NCI-H526 (cell line): ENCODE results near the gene KSR1.
A peak's percentile ranks its signal among the peaks of the same experiment; 100 is the strongest.

Experiments used
- DNase-seq, 2 experiments: peaks; one replicate each; lab custom pipeline; 2025; lab: John Stamatoyannopoulos, UW

Gene KSR1

DNA sequence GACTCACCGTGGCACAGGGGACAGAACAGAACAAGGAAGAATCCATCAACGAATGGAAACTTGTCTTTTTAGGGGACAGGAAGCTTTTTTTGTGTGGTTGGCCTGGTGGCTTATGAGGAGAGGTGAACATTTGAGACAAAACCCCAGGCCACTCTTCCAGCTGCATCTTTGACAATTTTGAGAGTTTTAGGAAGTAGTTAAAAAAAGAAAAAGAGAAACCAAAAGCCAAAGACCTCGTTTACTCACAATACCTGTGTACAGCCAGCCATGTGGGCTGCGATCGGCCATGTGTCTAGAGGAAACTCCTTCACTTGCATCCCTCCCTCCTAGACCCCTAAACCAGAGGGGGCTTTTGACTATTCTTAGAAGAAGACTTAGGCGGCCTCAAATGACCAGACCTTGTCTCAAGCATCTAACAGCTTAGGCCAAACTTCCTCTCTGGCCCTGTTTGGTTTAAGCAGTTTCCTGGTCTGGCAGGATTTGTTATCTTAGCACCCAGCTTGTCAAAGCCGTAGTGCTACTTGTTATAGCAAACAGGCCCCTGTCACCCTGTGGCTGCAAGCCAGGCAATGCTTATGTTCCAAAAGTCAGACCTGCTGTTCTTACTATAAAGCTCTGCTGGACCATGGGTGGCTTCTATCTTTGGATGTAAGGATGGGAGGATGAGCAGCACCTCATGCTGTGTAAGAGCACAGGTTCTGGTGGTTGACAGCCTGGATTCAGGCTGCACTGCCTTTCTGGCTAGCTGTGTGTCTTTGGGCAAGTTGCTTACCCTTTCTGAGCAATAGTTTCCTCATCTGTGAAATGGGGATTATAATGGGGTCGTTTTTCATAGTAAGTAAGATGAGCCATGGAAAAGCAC is 17.7 kb downstream of the KSR1 start:
- no peak for DNase-seq

- DNase-seq, result peak in 1 of 2 experiments; percentile 54
Measured at GRCh38 chr17:27475070-27475673, 18.9 kb downstream of the KSR1 start.

- DNase-seq, result no peak
Measured at GRCh38 chr17:27475981-27476895, 20.0 kb downstream of the KSR1 start.

DNA sequence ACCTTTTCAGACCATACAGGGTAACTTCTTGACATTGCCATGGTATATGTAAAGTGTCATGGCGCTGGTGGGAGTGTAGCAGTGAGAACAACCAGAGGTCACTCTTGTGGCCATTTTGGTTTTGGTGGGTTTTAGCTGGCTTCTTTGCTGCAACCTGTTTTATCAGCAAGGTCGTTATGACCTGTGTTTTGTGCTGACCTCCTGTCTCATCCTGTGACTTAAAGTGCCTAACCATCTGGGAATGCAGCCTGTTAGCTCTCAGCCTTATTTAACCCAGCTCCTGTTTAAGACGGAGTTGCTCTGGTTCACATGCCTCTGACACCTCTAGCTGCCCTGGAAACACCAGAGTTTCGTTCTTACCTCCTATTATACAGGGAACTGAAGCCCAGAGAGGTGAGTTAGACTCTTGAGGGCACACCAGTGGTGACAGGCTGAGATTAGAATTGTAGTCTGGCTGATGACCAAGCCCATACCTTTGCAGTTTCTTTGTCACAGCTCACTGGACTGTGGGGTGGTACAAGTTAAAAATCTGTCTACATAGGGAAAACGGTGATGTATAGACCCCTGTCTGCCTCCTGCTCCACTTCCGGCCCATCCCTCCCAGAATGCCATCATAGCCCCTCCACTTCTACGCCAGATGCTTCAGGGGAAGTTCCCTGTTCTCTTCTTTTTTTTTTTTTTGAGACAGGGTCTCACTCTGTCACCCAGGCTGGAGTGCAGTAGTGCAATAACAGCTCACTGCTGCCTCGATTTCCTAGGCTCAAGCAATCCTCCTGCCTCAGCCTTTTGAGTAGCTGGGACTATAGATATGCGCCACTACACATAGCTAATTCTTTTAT is 21.0 kb downstream of the KSR1 start:
- no peak for DNase-seq

GRCh38 chr17:27477971-27478684 is 21.9 kb downstream of the KSR1 start:
- no peak for DNase-seq

- DNase-seq, result no peak
Measured at GRCh38 chr17:27478901-27479538, 22.8 kb downstream of the KSR1 start.

DNA sequence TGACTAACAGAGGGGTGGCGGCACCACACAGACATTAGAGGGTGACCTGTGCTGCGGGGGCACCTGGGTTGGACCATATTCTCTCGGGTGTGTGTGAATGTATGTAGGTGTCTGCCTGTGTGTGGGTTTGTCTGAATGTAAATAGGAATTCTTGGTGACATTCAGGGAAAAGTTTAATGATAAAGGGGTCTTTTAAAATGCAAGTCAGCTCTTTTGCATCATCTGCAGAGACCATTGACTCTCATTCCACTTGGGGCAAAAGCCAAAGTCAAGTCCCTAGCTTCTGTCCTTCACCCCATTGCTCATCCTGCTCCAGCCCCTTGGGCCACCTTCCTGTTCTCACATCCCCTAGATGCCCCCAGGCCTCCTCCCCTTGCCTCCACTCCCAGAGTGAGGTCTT is 23.6 kb downstream of the KSR1 start:
- no peak for DNase-seq

DNA sequence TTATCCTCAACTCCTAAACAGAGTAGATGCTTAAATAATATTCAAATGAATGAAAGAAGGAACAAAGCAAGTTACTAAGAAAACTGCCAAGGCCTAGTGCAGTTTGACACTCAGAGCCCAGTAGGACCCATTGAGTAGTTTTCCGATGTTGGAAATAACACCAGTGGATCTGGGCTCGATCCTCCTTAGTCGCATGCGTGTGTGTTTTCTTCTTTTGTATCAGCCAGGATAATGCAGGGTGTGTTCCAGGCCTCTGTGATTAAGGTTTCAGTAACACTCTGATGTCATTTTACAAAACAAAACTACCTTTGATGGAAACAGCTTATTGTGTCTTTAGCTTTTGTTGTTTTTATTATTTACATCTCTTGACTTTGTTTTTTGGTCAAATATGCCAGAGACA is 24.5 kb downstream of the KSR1 start:
- no peak for DNase-seq

- no peak for DNase-seq
Measured at GRCh38 chr17:27481327-27481726, 25.1 kb downstream of the KSR1 start.

- no peak for DNase-seq
Measured at GRCh38 chr17:27485125-27485524, 28.9 kb downstream of the KSR1 start.

GRCh38 chr17:27485716-27486495 is 29.7 kb downstream of the KSR1 start:
- no peak for DNase-seq

DNA sequence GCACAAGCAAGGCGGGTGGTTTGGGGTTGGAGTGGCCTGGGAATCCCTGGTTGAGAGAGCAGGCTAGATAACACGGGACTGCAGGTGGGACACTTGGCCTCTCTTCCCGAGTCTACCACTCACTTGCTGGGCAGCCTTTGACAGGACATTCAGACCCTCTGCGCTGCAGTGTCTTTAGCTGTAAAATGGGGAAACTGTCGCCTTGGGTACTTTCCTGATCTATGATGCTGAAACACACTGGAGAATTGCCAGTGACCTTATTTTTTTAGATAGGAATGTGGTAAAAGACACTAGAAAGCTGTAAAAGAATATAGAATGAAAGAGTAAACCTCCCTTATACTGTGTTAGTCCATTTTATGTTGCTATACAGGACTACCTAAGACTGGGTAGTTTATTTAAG is 30.5 kb downstream of the KSR1 start:
- DNase-seq, result no peak

DNA sequence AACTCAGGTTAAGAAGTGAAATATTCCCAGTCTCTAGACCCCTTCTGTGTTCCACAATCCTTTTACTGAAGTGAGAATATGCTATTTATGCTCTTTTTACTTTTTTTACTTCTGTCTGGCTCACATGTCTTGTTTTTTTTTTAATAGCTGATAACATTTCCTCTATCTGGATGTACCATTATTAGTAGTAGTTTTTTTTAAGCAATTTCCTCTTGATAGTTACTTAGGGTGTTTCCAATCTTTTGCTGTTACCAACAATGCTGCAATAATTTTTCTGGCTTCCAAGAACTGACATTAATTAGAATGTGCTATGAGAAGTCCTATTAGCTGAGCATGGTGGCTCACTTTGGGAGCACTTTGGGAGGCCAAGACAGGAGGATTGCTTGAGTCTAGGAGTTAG is 32.0 kb downstream of the KSR1 start:
- DNase-seq, result no peak

GRCh38 chr17:27489045-27489715 is 32.9 kb downstream of the KSR1 start:
- no peak for DNase-seq

DNA sequence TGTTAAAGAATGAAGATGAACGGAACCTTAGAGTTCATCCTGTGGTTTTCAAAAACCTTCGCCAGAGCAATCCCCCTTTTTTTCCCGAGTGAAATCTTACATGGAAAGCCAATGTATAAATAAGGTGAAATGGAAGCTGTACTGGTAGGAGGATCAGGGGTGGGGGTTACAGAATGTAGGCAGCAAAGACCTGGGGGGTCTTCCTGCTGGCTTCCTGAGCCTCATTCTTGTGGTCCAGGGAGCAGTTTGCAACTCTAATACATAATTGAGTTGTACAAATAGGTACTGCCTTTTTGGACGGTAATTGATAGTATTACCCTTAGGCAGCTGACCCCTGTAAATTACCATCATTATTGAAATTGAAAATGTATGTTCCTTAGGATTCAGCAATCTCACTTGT is 34.1 kb downstream of the KSR1 start:
- DNase-seq, result no peak

GRCh38 chr17:27491713-27492190 is 35.5 kb downstream of the KSR1 start:
- peak in 1 of 2 experiments; percentile 47 for DNase-seq

GRCh38 chr17:27492470-27492869 is 36.2 kb downstream of the KSR1 start:
- no peak for DNase-seq

DNA sequence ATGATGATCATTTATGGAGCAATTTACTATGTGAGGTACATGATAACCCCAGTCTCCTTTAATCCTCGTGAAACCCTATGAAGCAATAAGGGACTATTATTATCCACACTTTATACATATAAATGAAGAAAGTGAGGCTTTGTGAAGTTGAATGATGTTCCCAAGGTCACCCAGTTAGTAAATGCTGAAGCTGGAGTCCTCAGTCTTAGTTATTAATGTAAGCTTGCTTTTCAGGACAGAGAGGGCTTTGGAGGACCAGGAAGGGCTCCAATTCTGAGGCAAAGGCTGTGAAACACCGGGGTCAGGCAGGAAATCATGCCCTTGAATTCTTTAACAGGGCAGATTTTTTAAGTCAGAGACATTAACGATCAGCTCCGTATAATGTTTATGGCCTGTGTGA is 36.8 kb downstream of the KSR1 start:
- DNase-seq, result no peak
